ENCODE measurements around the gene INSL3.

INSL3 gene

GRCh38 chr19:17821190-17821589, at the start of gene INSL3:
Gene INSL3 (minus strand): TSS chr19:17821519. CDS start chr19:17821506, 13 bp downstream.
- DNase-seq, result no peak

GRCh38 chr19:17869114-17869608, 47.8 kb upstream of the INSL3 start:
- no peak for DNase-seq

- no peak for DNase-seq
These were observed 47.4 kb upstream of the INSL3 start for GRCh38 chr19:17868669-17869068.

- no peak for DNase-seq
These were observed 45.7 kb upstream of the INSL3 start for GRCh38 chr19:17866964-17867486.

DNA sequence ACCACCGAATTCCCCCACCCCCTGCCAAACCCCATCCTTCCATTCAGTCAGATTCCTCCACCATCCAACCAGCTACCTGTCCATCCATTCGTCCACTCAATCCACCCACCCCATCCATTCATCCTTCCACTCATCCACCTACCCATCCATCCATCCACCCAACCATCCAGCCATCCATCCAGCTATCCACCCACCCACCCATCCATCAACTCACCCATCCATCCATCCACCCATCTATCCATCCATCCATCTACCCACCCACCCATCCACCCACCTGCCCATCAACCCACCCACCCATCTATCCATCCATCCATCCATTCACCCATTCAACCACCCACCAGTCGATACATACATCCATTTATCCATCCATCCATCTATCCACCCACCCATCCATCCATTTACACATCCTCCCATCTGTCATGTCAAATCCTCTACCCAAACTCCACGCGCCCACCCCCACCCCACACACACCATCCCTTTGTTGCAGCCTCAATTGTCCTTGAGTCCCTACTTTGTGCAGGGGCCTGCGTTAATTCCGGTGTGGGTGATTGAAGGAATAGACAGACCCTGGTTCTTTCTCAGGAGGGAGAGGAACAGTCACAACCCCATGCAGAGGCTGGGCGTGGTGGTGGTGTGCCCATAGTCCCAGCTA, 45.1 kb upstream of the INSL3 start:
- peak; percentile 8 for DNase-seq

DNA sequence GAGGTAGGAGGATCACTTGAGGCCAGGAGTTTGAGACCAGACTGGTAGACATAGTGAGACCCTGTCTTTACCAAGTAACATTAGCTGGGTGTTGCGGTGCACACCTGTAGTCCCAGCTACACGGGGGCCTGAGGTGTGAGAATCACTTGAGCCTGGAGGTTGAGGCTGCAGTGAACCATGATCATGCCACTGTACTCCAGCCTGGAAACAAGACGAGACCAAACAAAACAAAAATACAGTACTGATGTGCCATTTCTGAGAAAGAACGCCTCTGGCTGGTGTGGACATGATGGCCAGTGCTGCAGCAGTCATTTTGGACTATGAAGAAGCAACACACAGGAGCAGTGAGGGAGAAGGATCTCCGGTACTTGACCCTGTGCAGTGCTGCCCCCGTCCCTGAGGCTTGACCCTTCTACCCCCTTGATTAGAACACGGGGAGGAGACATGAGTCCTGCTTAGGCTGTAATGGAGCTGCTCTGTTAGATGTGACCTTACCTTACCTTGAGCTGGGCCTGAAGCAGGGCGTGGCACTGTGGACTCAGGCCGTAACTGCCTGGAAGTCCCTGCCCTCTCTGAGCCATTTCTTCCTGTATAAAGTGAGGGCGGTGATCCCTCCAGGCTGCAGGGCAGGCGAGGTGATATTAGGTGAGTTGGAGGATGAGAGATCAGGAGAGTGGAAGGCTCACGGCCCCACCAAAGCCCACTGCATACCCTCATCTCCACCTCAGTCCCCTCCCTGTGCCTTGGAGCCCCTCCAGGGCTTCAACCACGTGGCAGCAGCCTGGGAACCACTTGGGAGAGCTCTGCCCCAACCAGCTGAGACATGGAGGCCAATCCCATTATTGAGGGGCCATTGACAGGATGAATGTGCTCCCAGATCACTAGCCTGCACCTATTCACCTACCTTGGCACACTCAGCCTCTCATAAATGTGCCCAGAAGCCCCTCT, 44.3 kb upstream of the INSL3 start:
- peak; percentile 63 for DNase-seq

DNA sequence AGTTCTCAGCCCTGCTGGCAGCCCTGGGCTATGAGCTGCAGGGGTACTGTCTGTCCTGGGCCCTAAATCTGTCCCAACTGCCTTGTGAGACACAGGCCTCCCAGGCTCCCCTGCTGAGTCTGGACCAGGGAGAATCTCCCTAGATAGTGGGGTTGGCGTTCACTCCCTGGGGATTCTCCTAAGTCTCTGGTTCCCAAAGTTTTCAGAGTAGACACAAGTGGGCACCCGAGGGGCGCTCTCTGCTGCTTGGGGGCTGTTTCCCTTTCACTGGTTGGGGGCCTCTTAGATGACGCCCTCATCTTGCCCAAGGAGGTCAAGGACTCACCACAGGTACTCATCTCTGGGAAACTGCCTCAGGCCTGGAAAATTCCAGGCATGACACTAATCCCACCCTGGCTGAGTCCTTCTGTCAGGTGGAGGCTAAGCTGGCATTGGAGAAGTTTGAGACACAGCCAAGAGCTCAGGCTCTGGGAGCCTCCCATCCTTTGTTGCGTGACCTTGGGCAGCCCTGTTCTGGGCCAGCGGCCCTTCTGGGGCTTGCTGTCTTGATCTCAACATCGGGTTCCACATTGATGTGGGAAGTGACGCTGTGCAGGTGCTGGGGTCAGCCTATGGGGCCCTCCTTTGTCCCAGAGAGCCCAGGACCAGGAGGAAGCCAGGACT, 42.3 kb upstream of the INSL3 start:
- peak; percentile 18 for DNase-seq

- peak; percentile 15 for DNase-seq
These were observed 41.6 kb upstream of the INSL3 start for GRCh38 chr19:17862711-17863519.

GRCh38 chr19:17861542-17862402, 40.5 kb upstream of the INSL3 start:
- peak; percentile 22 for DNase-seq

DNA sequence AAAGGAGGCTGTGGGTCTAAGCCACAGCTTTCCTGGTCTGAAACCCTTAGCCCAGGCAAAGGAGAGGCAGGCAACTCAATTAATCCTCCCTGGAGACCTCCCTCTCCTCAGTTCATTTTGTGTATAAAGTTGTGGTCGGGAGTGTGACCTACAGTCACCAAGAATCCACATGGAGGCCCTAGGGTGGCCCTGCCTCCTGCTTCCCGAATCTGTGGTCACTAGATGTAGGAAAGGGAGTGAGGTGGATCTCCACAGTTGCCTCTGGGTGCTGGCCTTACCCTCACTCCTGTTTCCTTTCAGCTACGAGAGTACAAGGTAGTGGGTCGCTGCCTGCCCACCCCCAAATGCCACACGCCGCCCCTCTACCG, 39.7 kb upstream of the INSL3 start:
- peak; percentile 7 for DNase-seq

DNA sequence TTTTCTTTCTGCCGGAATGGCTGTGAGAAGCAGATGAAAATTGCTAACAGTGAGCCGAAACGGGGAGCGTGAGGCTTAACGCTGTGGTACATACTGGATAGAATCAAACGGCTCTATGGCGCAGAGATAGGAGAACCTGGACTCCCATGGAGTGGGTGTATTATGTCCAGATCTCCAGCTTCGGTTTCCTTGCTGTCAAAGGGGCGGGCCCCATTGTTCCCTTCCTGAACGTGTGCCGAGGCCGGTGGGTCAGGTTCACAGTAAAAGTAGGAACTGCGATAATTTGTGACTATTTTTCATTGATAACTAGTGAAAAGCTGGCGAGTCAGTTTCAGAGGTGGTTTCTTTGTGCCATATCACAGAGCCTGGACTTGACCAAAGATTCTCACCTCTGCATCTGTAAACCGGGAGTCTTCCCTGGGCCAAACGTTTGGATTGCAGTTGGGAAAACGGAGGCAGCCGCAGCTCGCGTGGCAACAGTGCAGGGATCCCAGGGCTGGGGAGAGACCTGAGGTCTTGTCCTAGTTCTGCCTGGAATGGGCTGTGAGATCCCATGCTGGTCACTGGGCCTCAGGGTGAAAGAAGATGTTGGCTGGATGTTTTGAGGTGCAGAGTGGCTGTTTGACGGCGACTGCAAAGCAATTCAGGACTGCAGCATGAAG, 39.1 kb upstream of the INSL3 start:
- DNase-seq, result peak; percentile 34

DNA sequence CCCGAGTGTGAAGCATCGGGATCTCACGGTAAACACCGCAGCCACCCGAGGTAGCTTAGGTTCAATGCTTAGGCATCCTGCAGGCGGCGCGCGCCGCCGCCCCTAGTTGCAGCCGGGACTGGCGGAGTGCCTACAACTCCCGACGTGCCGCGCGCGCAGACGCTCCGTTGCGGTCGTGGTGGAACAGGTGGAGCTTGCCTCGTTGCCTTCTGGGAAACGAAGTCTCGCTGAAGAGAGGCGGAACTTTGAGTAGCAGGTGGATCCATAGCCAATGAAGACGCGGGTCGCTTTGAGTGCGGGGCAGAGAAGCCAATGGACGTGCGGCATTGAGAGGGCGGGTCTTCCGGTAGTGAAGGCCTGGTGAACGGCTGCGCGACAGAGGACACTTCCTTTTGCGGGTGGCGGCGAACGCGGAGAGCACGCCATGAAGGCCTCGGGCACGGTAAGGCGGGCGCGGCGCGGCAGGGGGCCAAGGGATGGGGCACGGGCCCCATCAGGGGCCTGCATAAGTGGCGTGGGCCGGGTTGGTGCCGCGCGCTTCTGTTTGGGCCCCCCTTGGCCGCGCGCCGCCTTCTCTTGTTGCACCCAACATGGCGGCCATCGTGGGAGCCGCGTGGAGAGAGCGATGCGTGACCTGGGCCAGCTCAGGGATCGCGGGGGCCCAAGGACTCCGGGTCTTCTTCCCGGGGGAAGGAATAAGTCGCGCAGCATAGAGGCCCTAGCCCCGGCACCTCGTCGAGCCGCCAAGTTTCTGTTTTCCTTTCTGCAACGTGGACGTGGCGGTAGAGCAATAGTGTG, 38.4 kb upstream of the INSL3 start, which contains the start of gene RPL18A:
Gene RPL18A (plus strand): TSS at position 378 of the 798 bp plus-strand sequence. CDS start 47 bp downstream, at position 425.
- DNase-seq, result peak; percentile 100

GRCh38 chr19:17855280-17856152, 34.2 kb upstream of the INSL3 start:
- DNase-seq, result peak; percentile 89

- no peak for DNase-seq
These were observed 32.7 kb upstream of the INSL3 start for GRCh38 chr19:17854061-17854460.

GRCh38 chr19:17848595-17849292, 27.4 kb upstream of the INSL3 start:
- DNase-seq, result peak; percentile 40

- DNase-seq, result peak; percentile 84
These were observed 26.4 kb upstream of the INSL3 start, which contains the start of gene JAK3 for GRCh38 chr19:17847538-17848366. Gene JAK3 (minus strand): TSS chr19:17847982. CDS start chr19:17844417, 3,565 bp downstream.

DNA sequence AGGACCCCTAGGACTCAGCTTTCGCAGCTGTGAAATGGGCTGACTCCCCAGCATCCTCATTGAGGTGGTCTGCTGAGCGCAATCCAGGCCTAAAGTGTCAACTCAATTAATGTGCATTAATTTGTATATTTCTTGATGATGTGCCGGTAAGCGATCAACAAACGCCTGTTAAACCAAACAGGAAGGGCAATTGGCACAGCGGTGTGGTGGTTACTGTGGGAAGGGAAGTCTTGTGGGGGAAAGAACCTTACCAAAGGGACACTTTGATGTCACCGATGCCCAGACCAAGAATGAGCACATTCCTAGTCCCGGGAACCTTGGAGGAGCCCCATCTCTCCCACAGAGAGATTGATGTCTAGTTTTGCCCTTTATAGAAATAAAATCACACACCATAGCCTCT, 24.8 kb upstream of the INSL3 start:
- peak; percentile 29 for DNase-seq

Data from hematopoietic multipotent progenitor cell treated with erythropoietin and hydrocortisone succinate and interleukin-3 and kit ligand, for 4 days (in vitro differentiated cells).